Activated CD4-positive, alpha-beta memory T cell treated with anti-CD3 and anti-CD28 coated beads, Interleukin-2, amount 10 ng/mL, durations not matched to agents 7 days and 5 days (primary cell): ENCODE results near the gene AKR1C2. TPM values are rescaled to one million over a fixed set of nuclear protein-coding genes. Genes with fewer than 3 reads are reported as not detected.
"Not testable (repeated sequence)": the region's sequence is repeated elsewhere in the genome, so short reads cannot be mapped to it uniquely, and the experiment has no call there.

Source experiments
- CTCF ChIA-PET: fragments of 350-600 bp; sonication (Branson Sonifier 250); formaldehyde crosslinking; loops from one replicate; lab custom pipeline; 2021; ENCODE audit warnings: antibody characterized with exemption, inconsistent platforms; lab: Charles Lee
- POLR2A ChIA-PET: fragments of 350-600 bp; sonication (Branson Sonifier 250); formaldehyde crosslinking; loops from one replicate; lab custom pipeline; 2021; ENCODE audit warnings: antibody characterized with exemption; lab: Charles Lee
- DNase-seq: peaks from one replicate; pipeline ENCODE4 v3.0.0-alpha.2; 2020
- H3K27ac Mint-ChIP-seq: one replicate; pipeline ENCODE4 v1.8.0; 2021; ENCODE audit warnings: mild to moderate bottlenecking, mixed read lengths
- H3K27me3 Mint-ChIP-seq: one replicate; pipeline ENCODE4 v1.8.0; 2021; ENCODE audit warnings: mixed read lengths
- H3K36me3 Mint-ChIP-seq: one replicate; pipeline ENCODE4 v1.8.0; 2021; ENCODE audit warnings: low read depth, mixed read lengths
- H3K4me1 Mint-ChIP-seq: one replicate; pipeline ENCODE4 v1.8.0; 2021; ENCODE audit warnings: mixed read lengths
- H3K4me3 Mint-ChIP-seq: one replicate; pipeline ENCODE4 v1.8.0; 2021; ENCODE audit warnings: mild to moderate bottlenecking, mixed read lengths
- H3K9me3 Mint-ChIP-seq: one replicate; pipeline ENCODE4 v1.8.0; 2021; ENCODE audit warnings: mixed read lengths
- total RNA-seq, 2 experiments: library from RNA; stranded (reverse); gene quantifications; one replicate each; pipeline ENCODE4 v1.2.3, GENCODE V29; 2021

AKR1C2 gene
- total RNA-seq, result not detected

- H3K9me3 Mint-ChIP-seq, H3K4me3 Mint-ChIP-seq, DNase-seq, H3K27me3 Mint-ChIP-seq, H3K27ac Mint-ChIP-seq, CTCF ChIA-PET, H3K36me3 Mint-ChIP-seq, POLR2A ChIA-PET, H3K4me1 Mint-ChIP-seq: not testable (repeated sequence)
Measured at GRCh38 chr10:5003127-5004029, at the start of gene AKR1C2. Gene AKR1C2 (minus strand): TSS chr10:5003857. CDS start chr10:5003835, 22 bp downstream.

DNA sequence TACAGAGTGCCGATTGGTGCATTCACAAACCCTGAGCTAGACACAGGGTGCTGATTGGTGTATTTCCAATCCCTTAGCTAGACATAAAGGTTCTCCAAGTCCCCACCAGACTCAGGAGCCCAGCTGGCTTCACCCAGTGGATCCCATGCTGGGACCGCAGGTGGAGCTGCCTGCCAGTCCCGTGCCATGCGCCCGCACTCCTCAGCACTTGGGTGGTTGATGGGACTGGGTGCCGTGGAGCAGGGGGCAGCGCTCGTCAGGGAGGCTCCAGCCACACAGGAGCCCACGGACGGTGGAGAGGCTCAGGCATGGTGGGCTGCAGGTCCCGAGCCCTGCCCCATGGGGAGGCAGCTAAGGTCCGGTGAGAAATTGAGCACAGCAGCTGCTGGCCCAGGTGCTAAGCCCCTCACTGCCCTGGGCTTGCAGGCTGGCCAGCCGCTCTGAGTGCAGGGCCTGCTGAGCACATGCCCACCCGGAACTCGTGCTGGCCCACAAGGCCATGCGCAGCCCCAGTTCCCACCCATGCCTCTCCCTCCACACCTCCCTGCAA, 49.4 kb upstream of the AKR1C2 start:
- H3K27ac Mint-ChIP-seq, H3K4me1 Mint-ChIP-seq, H3K9me3 Mint-ChIP-seq, POLR2A ChIA-PET, DNase-seq, H3K36me3 Mint-ChIP-seq, H3K27me3 Mint-ChIP-seq, CTCF ChIA-PET, H3K4me3 Mint-ChIP-seq: not testable (repeated sequence)

- H3K27me3 Mint-ChIP-seq, result no peaks in the 10 kb centered on the region
- ChIA-PET POLR2A (no interaction called here), CTCF (no interaction called here)
- DNase-seq, result no peak
- peaks cover 5% of the 10 kb centered on the region for H3K9me3 Mint-ChIP-seq
- no peaks in the 10 kb centered on the region for H3K4me1 Mint-ChIP-seq
- H3K4me3 Mint-ChIP-seq, result no peak overlapping the region
- no peaks in the 10 kb centered on the region for H3K36me3 Mint-ChIP-seq
- H3K27ac Mint-ChIP-seq, result no peak overlapping the region
Measured at GRCh38 chr10:5047912-5048628, 44.4 kb upstream of the AKR1C2 start.

GRCh38 chr10:5047055-5047454, 43.4 kb upstream of the AKR1C2 start:
- H3K27me3 Mint-ChIP-seq, result not testable (repeated sequence)

GRCh38 chr10:5046410-5046809, 42.8 kb upstream of the AKR1C2 start:
- H3K4me3 Mint-ChIP-seq, result no peak overlapping the region
- no peaks in the 10 kb centered on the region for H3K27me3 Mint-ChIP-seq

More at GRCh38 chr10:5047055-5047454, 43.4 kb upstream of the AKR1C2 start:
- H3K36me3 Mint-ChIP-seq, POLR2A ChIA-PET, DNase-seq, H3K4me1 Mint-ChIP-seq, CTCF ChIA-PET, H3K27ac Mint-ChIP-seq, H3K4me3 Mint-ChIP-seq, H3K9me3 Mint-ChIP-seq: not testable (repeated sequence)

DNA sequence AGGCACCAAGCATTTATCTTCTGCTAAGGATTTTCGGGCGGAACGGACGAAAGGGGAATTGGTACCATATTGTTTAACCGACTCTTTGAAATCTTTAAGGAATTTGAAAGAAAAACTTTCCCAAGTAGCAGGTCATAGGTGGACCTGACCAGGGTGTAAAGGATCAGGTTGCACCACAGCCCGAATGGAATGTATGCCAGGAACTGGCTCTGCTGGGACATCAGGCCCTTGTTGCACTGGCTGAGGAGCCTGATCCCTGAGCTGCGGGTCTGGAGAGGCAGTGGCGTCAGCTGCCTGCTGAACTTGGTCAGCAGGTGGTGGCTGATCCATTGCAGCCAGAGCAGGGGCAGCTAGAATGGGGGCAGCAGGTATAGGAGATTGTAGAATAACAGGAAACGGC, 41.4 kb upstream of the AKR1C2 start:
- Mint-ChIP-seq H3K36me3 (no peaks in the 10 kb centered on the region), H3K27ac (no peak overlapping the region), H3K9me3 (peaks cover 5% of the 10 kb centered on the region), H3K4me1 (peaks cover 6% of the 10 kb centered on the region), H3K27me3 (no peaks in the 10 kb centered on the region), H3K4me3 (no peak overlapping the region)
- DNase-seq, result no peak
- POLR2A ChIA-PET, result no interaction called here
- CTCF ChIA-PET, result no interaction called here

More at GRCh38 chr10:5046410-5046809, 42.8 kb upstream of the AKR1C2 start:
- Mint-ChIP-seq H3K4me1 (peaks cover 1% of the 10 kb centered on the region), H3K9me3 (peaks cover 5% of the 10 kb centered on the region), H3K27ac (no peak overlapping the region), H3K36me3 (no peaks in the 10 kb centered on the region)
- ChIA-PET CTCF (no interaction called here), POLR2A (no interaction called here)
- no peak for DNase-seq

DNA sequence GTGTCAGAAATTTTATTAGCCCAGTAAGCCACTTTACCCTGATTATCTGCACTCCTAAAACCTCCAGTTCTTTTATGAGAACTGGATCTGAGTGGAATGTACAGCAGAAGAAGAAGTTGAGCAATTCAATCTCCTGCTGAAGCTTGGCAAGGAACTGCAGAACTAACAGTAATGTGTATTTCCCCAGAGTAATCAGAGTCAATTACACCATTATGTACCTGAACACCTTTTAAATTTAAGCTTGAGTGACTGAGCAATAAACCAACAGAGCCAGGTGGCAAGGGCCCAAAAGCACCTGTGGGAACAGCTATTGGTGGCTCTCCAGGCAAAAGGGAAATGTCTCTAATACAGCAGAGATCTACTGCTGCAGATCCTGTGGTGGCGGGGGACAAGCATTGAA, 40.1 kb upstream of the AKR1C2 start:
- no peaks in the 10 kb centered on the region for H3K27me3 Mint-ChIP-seq
- peaks cover 5% of the 10 kb centered on the region for H3K9me3 Mint-ChIP-seq
- H3K4me3 Mint-ChIP-seq, result no peak overlapping the region
- H3K4me1 Mint-ChIP-seq, result peaks cover 6% of the 10 kb centered on the region
- H3K27ac Mint-ChIP-seq, result no peak overlapping the region
- ChIA-PET POLR2A (no interaction called here), CTCF (no interaction called here)
- H3K36me3 Mint-ChIP-seq, result no peaks in the 10 kb centered on the region
- no peak for DNase-seq

- H3K9me3 Mint-ChIP-seq, result peaks cover 5% of the 10 kb centered on the region
- peaks cover 6% of the 10 kb centered on the region for H3K4me1 Mint-ChIP-seq
- no peak overlapping the region for H3K27ac Mint-ChIP-seq
- no peaks in the 10 kb centered on the region for H3K36me3 Mint-ChIP-seq
- POLR2A ChIA-PET, result no interaction called here
- no peak overlapping the region for H3K4me3 Mint-ChIP-seq
- CTCF ChIA-PET, result no interaction called here
- DNase-seq, result no peak
- H3K27me3 Mint-ChIP-seq, result no peaks in the 10 kb centered on the region
Measured at GRCh38 chr10:5042922-5043321, 39.3 kb upstream of the AKR1C2 start.

DNA sequence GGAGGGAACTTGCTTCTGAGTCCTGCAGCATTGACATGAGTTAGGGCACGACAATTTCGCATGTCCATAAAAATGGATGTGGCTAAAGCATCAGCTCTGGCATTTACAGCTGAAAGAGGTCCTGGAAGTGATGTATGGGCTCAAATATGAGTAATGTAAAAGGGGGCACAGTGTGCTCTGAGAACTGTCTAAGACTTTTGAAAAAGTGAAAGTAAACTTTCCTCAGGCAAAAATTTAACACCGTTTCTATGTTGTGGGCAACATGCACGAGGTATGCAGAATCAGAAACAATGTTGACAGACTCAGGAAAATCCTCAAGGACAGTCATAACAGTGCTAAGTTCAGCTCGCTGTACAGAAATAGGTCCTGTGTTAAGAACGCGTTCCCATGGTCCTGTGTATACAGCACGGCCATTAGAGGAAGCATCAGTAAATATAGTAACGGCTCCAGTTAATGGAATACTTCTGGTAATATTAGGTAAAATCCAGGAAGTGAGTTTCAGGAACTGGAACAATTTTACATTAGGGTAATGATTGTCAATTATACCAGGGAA, 37.9 kb upstream of the AKR1C2 start:
- no peaks in the 10 kb centered on the region for H3K27me3 Mint-ChIP-seq
- ChIA-PET POLR2A (no interaction called here), CTCF (no interaction called here)
- peaks cover 6% of the 10 kb centered on the region for H3K4me1 Mint-ChIP-seq
- no peak for DNase-seq
- H3K27ac Mint-ChIP-seq, result no peak overlapping the region
- H3K4me3 Mint-ChIP-seq, result no peak overlapping the region
- peaks cover 5% of the 10 kb centered on the region for H3K9me3 Mint-ChIP-seq
- H3K36me3 Mint-ChIP-seq, result no peaks in the 10 kb centered on the region

DNA sequence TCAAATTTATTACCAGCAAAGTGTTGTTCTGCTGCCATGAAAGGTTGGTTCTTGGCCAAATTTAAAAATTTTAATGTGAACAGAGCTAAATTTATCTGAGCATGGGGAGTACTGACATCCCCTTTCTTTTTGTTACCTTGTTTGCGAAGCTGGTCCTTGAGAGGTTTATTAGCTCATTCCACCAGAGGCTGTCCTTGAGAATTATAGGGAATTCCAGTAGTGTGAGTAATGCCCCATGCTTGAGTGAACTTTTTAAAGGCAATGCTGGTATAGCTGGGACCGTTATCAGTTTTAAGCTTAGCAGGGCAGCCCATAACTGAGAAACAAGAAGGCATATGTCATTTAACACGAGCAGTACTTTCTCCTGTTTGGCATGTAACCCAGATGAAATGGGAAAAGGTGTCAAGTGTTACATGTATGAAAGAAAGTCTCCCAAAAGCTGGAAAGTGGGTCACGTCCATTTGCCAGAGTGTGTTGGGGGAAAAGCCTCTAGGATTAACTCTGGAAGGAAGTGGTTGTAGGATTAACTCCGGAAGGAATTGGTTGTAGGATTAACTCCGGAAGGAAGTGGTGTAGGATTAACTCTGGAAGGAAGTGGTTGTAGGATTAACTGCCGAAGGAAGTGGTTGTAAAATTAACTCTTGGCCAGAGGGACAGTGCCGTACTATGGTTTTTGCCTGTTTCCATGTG, 37.3 kb upstream of the AKR1C2 start:
- ChIA-PET CTCF (no interaction called here), POLR2A (no interaction called here)
- Mint-ChIP-seq H3K9me3 (peaks cover 4% of the 10 kb centered on the region), H3K4me3 (no peak overlapping the region), H3K27ac (no peak overlapping the region), H3K36me3 (no peaks in the 10 kb centered on the region), H3K4me1 (peaks cover 6% of the 10 kb centered on the region), H3K27me3 (no peaks in the 10 kb centered on the region)
- DNase-seq, result no peak

GRCh38 chr10:5040010-5040673, 36.5 kb upstream of the AKR1C2 start:
- Mint-ChIP-seq H3K36me3 (no peaks in the 10 kb centered on the region), H3K4me1 (peaks cover 6% of the 10 kb centered on the region), H3K27ac (no peak overlapping the region), H3K27me3 (no peaks in the 10 kb centered on the region), H3K9me3 (no peaks in the 10 kb centered on the region), H3K4me3 (no peak overlapping the region)
- ChIA-PET POLR2A (no interaction called here), CTCF (no interaction called here)
- DNase-seq, result no peak

- CTCF ChIA-PET, result no interaction called here
Measured at GRCh38 chr10:5038733-5039132, 35.1 kb upstream of the AKR1C2 start.

More at GRCh38 chr10:5038733-5039132, 35.1 kb upstream of the AKR1C2 start:
- no peak for DNase-seq
- Mint-ChIP-seq H3K27me3 (no peaks in the 10 kb centered on the region), H3K9me3 (peaks cover 4% of the 10 kb centered on the region), H3K4me3 (no peak overlapping the region), H3K4me1 (peaks cover 6% of the 10 kb centered on the region), H3K27ac (no peak overlapping the region), H3K36me3 (no peaks in the 10 kb centered on the region)
- POLR2A ChIA-PET, result no interaction called here
